SK-N-SH (cell line): ENCODE data around the gene RAX. TPM values are rescaled to one million over a fixed set of nuclear protein-coding genes. Genes with fewer than 3 reads are reported as not detected.

Experiments used
- polyA plus RNA-seq, 3 experiments: library from polyadenylated mRNA; depleted of rRNA; stranded (reverse); fragments of >200 nt; gene quantifications; 2 replicates each; pipeline ENCODE4 v1.2.3, GENCODE V29; 2012

The RAX gene
- polyA plus RNA-seq, 1 of the 3 experiments (the other 2 are of a cell fraction), result not detected

Other genes with a start within 250 kb of the RAX start
- gene SEC11C, start 133.6 kb downstream of the RAX start, polyA plus RNA-seq (2012; rRNA removed), result 19.0 and 21.7 TPM in 2 replicates
- 2.5 and 2.8 TPM in 2 replicates for gene GRP, start 53.3 kb downstream of the RAX start, polyA plus RNA-seq (2012; rRNA removed)
- gene CPLX4, start 45.2 kb upstream of the RAX start, polyA plus RNA-seq (2012; rRNA removed), result not detected in 2 replicates
- 43.4 and 56.5 TPM in 2 replicates for gene LMAN1, start 85.8 kb upstream of the RAX start, polyA plus RNA-seq (2012; rRNA removed)